ENCODE data around the gene RBM10. TPM values are rescaled to one million over a fixed set of nuclear protein-coding genes. Genes with fewer than 3 reads are reported as not detected.
A peak's percentile ranks its signal among the peaks of the same experiment; 100 is the strongest.
"Not testable (repeated sequence)": the region's sequence is repeated elsewhere in the genome, so short reads cannot be mapped to it uniquely, and the experiment has no call there.

Gene RBM10, protein sequence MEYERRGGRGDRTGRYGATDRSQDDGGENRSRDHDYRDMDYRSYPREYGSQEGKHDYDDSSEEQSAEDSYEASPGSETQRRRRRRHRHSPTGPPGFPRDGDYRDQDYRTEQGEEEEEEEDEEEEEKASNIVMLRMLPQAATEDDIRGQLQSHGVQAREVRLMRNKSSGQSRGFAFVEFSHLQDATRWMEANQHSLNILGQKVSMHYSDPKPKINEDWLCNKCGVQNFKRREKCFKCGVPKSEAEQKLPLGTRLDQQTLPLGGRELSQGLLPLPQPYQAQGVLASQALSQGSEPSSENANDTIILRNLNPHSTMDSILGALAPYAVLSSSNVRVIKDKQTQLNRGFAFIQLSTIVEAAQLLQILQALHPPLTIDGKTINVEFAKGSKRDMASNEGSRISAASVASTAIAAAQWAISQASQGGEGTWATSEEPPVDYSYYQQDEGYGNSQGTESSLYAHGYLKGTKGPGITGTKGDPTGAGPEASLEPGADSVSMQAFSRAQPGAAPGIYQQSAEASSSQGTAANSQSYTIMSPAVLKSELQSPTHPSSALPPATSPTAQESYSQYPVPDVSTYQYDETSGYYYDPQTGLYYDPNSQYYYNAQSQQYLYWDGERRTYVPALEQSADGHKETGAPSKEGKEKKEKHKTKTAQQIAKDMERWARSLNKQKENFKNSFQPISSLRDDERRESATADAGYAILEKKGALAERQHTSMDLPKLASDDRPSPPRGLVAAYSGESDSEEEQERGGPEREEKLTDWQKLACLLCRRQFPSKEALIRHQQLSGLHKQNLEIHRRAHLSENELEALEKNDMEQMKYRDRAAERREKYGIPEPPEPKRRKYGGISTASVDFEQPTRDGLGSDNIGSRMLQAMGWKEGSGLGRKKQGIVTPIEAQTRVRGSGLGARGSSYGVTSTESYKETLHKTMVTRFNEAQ
- total RNA-seq = 10 to 100 TPM; 66.4 to 66.7 TPM

DNA sequence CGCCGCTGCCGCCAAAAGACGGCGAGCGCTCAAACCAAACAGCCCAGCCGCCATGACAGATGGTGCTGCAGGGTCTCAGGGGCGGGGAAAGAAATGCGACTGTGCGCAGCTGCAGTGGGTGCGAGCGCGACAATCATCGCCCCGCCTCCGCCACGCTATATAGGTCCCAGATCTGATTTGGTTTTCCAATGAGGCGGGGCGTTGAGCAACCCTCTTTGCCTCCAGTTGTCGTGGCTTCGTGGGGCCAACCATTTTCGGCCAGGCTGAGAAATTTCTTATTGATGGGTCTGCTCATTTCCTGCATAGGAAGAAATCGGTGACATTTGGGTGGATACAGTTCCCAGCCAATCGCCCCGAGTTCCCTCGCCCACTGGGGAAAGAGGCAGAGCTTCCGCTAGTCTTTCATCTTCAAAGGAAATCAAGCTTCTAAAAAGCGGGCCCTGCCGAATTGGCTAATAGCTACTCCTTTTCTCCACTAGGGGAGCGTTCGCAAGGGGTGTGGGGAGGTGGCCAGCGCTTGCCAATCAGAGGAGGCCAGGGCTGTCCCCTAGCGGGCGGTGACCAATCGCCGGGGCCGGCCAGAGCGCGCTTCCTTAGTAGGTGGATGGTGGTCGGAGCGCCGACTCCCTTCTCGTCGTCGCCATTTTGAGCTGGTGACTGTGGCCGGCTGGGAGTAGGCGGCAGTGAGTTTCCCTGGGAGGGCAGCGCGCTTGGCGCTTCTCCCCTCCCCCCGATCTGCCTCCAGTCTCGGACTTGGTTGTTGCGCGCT, at the start of gene RBM10, which contains the start of gene NDUFB11:
TSS of gene RBM10 (plus strand) at position 596 of the 769 bp plus-strand sequence. CDS start 2,261 bp downstream, outside the sequence.
TSS of gene NDUFB11 (minus strand) at position 77 of the 769 bp plus-strand sequence. CDS start at position 54, 23 bp downstream.
- Mint-ChIP-seq H3K36me3 (ENCODE audit: low read depth) (peaks cover 39% of the 10 kb centered on the region), H3K27ac (peak within 1 kb of the TSS; percentile 99), H3K9me3 (no peaks in the 10 kb centered on the region), H3K27me3 (no peaks in the 10 kb centered on the region), H3K4me3 (peak within 1 kb of the TSS; percentile 95), H3K4me1 (ENCODE audit: low read depth) (peaks cover 28% of the 10 kb centered on the region)
- TF ChIP-seq, protein P1, sequence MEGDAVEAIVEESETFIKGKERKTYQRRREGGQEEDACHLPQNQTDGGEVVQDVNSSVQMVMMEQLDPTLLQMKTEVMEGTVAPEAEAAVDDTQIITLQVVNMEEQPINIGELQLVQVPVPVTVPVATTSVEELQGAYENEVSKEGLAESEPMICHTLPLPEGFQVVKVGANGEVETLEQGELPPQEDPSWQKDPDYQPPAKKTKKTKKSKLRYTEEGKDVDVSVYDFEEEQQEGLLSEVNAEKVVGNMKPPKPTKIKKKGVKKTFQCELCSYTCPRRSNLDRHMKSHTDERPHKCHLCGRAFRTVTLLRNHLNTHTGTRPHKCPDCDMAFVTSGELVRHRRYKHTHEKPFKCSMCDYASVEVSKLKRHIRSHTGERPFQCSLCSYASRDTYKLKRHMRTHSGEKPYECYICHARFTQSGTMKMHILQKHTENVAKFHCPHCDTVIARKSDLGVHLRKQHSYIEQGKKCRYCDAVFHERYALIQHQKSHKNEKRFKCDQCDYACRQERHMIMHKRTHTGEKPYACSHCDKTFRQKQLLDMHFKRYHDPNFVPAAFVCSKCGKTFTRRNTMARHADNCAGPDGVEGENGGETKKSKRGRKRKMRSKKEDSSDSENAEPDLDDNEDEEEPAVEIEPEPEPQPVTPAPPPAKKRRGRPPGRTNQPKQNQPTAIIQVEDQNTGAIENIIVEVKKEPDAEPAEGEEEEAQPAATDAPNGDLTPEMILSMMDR (IDR thresholded peaks at IDR 0.05) = peak; percentile 56
- DNase-seq (peak; percentile 95), ATAC-seq (peak; percentile 94)
- ChIA-PET POLR2A (interaction anchor here (0.6 to 1.4 kb wide), 6 partner anchors 13 to 572 kb away, joined by 3 to 12 read pairs (median 4); partner anchors contain the start of genes CDK16 and USP11), CTCF (interaction anchor here (0.9 to 1.9 kb wide), 9 partner anchors 9 to 379 kb away, joined by 3 to 11 read pairs (median 4); no protein-coding TSS in a partner anchor)
- intact Hi-C loops (cut with micrococcal nuclease) = no loop called here

DNA sequence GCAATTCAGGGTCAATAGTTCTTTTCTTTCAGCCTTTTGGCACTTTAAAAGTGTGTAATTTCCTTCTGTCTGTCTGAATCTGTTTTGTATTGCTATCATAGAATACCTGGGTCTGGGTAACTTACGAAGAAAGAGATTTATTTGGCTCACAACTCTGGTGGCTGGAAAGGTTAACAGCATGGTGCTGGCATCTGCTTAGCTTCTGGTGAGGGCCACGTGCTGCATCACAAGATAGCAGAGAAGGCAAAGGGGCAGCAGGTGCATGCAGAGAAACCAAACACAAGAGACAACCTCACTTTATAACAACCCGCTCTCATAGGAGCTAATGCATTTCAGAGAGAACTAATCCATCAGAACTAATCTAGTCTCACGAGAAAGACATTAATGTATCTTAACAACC, 48.0 kb upstream of the RBM10 start:
- DNase-seq = no peak
- POLR2A ChIA-PET = no interaction called here
- intact Hi-C loops (cut with micrococcal nuclease) = no loop called here
- no peaks in the 10 kb centered on the region for H3K27me3 Mint-ChIP-seq
- TF ChIP-seq, protein P1 (IDR thresholded peaks at IDR 0.05) = no peak
- H3K4me1 Mint-ChIP-seq (ENCODE audit: low read depth) = no peaks in the 10 kb centered on the region
- H3K36me3 Mint-ChIP-seq (ENCODE audit: low read depth) = no peaks in the 10 kb centered on the region
- no peaks in the 10 kb centered on the region for H3K9me3 Mint-ChIP-seq
- no peak overlapping the region for H3K4me3 Mint-ChIP-seq
- CTCF ChIA-PET = no interaction called here
- ATAC-seq = no peak
- no peak overlapping the region for H3K27ac Mint-ChIP-seq

DNA sequence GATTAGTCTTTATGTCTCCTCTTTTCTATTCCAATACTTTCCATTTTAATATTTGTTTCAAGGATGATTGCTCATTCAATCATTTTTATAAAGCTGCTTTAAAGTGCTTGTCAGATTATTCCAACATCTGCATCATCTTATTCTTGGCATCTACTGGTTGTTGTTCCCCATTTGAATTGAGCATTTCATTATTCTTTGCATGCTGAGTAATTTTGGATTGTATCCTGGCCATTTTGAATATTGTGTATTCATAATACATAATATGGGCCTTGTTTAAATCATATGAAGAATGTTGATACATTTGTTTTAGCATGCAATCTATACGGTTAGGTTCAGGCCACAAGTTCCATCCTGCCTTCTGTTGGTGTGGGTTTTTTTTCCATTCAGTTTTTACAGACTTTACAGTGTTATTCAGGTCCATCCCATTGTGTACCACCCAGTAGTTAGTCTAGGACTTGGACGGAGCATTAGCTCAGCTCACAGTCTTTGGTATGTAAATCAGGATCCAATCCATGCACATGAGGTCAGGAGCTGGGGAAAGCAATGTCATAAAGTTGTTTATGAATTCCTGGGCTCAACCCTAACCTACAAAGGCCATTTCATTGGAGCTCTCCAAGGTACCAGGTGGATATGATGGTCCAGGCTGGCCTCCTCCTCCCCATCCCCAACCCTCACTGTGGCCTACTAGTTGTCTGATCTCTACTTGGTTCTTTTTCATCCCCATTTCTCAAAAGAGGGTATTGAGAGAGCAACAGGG, 46.5 kb upstream of the RBM10 start:
- ATAC-seq (no peak), DNase-seq (no peak)
- POLR2A ChIA-PET = no interaction called here
- Mint-ChIP-seq H3K4me1 (ENCODE audit: low read depth) (no peaks in the 10 kb centered on the region), H3K36me3 (ENCODE audit: low read depth) (no peaks in the 10 kb centered on the region), H3K9me3 (no peaks in the 10 kb centered on the region), H3K27me3 (no peaks in the 10 kb centered on the region), H3K27ac (no peak overlapping the region), H3K4me3 (no peak overlapping the region)
- CTCF ChIA-PET = no interaction called here
- intact Hi-C loops (cut with micrococcal nuclease) = no loop called here
- TF ChIP-seq, protein P1 (IDR thresholded peaks at IDR 0.05) = no peak

DNA sequence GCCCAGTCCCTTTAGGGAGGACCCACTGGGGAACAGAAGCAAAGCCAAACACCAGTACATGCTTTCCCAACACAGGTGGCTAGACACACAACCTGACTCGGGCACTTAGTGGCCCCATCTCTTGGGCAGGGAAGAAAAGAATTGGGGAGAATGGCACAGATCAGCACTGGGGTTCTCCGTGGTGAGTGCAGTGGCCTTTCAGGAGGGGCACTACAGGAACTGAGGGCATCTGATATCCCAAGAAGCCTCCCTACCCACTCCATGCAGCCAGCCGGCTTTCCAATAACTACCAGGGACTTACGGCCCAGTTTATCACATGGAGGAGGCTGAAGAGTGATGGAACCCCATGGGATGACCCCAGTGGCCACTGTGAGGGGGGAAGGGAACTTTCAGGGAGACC, 43.8 kb upstream of the RBM10 start:
- H3K27ac Mint-ChIP-seq = no peak overlapping the region

DNA sequence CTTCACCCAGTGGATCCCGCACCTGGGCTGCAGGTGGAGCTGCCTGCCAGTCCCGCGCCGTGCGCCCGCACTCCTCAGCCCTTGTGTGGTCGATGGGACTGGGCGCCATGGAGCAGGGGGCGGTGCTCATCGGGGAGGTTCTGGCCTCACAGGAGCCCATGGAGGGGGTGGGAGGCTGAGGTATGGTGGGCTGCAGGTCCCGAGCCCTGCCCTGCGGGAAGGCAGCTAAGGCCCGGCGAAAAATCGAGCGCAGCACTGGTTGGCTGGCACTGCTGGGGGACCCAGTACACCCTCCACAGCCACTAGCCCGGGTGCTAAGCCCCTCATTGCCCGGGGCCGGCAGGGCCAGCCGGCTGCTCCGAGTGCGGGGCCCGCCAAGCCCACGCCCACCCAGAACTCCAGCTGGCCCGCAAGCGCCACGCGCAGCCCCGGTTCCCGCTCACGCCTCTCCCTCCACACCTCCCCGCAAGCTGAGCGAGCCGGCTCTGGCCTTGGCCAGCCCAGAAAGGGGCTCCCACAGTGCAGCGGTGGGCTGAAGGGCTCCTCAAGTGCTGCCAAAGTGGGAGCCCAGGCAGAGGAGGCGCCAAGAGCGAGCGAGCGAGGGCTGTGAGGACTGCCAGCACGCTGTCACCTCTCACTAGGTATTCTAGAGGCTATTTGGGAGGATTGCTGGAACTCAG, 33.9 kb upstream of the RBM10 start:
- ATAC-seq; CTCF ChIA-PET; H3K36me3 Mint-ChIP-seq (ENCODE audit: low read depth); H3K9me3 Mint-ChIP-seq; H3K4me3 Mint-ChIP-seq; DNase-seq; POLR2A ChIA-PET; H3K27ac Mint-ChIP-seq; intact Hi-C loops (cut with micrococcal nuclease); H3K4me1 Mint-ChIP-seq (ENCODE audit: low read depth); H3K27me3 Mint-ChIP-seq: not testable (repeated sequence)

More for the DNA sequence above, 43.8 kb upstream of the RBM10 start:
- H3K9me3 Mint-ChIP-seq = no peaks in the 10 kb centered on the region
- no peaks in the 10 kb centered on the region for H3K27me3 Mint-ChIP-seq
- DNase-seq = no peak
- ChIA-PET POLR2A (no interaction called here), CTCF (no interaction called here)
- TF ChIP-seq, protein P1 (IDR thresholded peaks at IDR 0.05) = no peak
- no peaks in the 10 kb centered on the region for H3K36me3 Mint-ChIP-seq (ENCODE audit: low read depth)
- H3K4me1 Mint-ChIP-seq (ENCODE audit: low read depth) = no peaks in the 10 kb centered on the region
- no peak for ATAC-seq
- intact Hi-C loops (cut with micrococcal nuclease) = no loop called here
- no peak overlapping the region for H3K4me3 Mint-ChIP-seq

Measured in activated CD8-positive, alpha-beta T cell treated with anti-CD3 and anti-CD28 coated beads for 36 hours (primary cell).